ENCODE data around the gene DNAJC5. TPM values are rescaled to one million over a fixed set of nuclear protein-coding genes. Genes with fewer than 3 reads are reported as not detected.

DNAJC5 gene
- total RNA-seq, 1 donor from 2014 or later, result 44.2 TPM

DNA sequence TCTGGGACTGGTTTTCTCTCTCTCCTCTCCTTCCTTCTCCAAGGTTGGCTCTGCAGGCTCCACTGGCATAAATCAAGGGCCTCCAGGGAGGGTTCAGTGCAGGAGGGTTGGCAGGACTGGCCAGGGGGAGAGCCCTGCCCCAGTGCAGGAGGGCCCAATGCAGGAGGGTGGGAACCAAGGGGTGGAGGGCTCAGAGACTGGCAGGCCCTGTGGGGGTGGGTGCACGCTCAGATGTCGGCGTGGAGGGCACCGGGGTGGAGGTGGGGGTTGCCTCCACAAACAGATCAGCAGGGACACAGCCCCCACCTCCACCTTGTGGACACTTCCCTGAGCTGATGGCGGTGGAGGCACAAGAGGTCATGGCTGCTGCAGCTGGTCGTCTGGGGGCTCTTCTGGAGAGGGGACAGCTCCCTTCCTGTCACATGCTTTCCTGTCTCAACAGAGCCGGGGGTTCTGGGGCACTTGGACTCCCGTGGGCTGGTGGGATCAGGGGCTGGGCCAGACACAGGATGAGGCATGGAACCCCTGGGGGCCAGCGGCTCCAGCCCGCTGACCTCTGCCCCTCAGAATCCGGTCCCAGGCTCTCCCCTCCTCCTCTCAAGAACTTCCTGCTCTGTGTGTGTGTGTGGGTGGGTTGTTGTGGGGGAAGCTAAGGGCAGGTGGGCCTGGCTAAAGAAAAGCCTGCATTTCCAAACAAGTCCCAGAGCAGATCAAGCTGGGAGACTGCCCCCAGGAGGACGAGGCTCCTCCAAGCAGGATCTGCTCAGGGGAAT lies 36.3 kb upstream of the DNAJC5 start:
- peaks cover 27% of the 10 kb centered on the region for H3K4me1 Mint-ChIP-seq (ENCODE audit: low read depth)
- DNase-seq (ENCODE audit: low spot score), result no peak
- H3K27ac Mint-ChIP-seq (ENCODE audit: unreplicated experiment), result peak overlapping the region; percentile 51
- H3K4me3 Mint-ChIP-seq (ENCODE audit: unreplicated experiment), result peak overlapping the region; percentile 22
- TF ChIP-seq, protein P1, sequence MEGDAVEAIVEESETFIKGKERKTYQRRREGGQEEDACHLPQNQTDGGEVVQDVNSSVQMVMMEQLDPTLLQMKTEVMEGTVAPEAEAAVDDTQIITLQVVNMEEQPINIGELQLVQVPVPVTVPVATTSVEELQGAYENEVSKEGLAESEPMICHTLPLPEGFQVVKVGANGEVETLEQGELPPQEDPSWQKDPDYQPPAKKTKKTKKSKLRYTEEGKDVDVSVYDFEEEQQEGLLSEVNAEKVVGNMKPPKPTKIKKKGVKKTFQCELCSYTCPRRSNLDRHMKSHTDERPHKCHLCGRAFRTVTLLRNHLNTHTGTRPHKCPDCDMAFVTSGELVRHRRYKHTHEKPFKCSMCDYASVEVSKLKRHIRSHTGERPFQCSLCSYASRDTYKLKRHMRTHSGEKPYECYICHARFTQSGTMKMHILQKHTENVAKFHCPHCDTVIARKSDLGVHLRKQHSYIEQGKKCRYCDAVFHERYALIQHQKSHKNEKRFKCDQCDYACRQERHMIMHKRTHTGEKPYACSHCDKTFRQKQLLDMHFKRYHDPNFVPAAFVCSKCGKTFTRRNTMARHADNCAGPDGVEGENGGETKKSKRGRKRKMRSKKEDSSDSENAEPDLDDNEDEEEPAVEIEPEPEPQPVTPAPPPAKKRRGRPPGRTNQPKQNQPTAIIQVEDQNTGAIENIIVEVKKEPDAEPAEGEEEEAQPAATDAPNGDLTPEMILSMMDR (IDR thresholded peaks at IDR 0.05), result peak; percentile 73
- peaks cover 2% of the 10 kb centered on the region for H3K36me3 Mint-ChIP-seq (ENCODE audit: low read depth)
- no peaks in the 10 kb centered on the region for H3K9me3 Mint-ChIP-seq (ENCODE audit: low read depth)
- H3K27me3 Mint-ChIP-seq (ENCODE audit: low read depth), result no peaks in the 10 kb centered on the region

- Mint-ChIP-seq H3K27me3 (ENCODE audit: low read depth) (no peaks in the 10 kb centered on the region), H3K36me3 (ENCODE audit: low read depth) (peaks cover 2% of the 10 kb centered on the region), H3K27ac (ENCODE audit: unreplicated experiment) (peak overlapping the region; percentile 41), H3K4me1 (ENCODE audit: low read depth) (peaks cover 33% of the 10 kb centered on the region), H3K4me3 (ENCODE audit: unreplicated experiment) (no peak overlapping the region), H3K9me3 (ENCODE audit: low read depth) (no peaks in the 10 kb centered on the region)
- TF ChIP-seq, protein P1 (IDR thresholded peaks at IDR 0.05), result no peak
- no peak for DNase-seq (ENCODE audit: low spot score)
Measured at GRCh38 chr20:63859166-63859699, 35.7 kb upstream of the DNAJC5 start.

GRCh38 chr20:63860325-63861051 lies 34.4 kb upstream of the DNAJC5 start:
- no peak overlapping the region for H3K4me3 Mint-ChIP-seq (ENCODE audit: unreplicated experiment)
- TF ChIP-seq, protein P1 (IDR thresholded peaks at IDR 0.05), result no peak
- H3K9me3 Mint-ChIP-seq (ENCODE audit: low read depth), result no peaks in the 10 kb centered on the region
- peaks cover 32% of the 10 kb centered on the region for H3K4me1 Mint-ChIP-seq (ENCODE audit: low read depth)
- H3K27me3 Mint-ChIP-seq (ENCODE audit: low read depth), result no peaks in the 10 kb centered on the region
- no peak overlapping the region for H3K27ac Mint-ChIP-seq (ENCODE audit: unreplicated experiment)
- peaks cover 2% of the 10 kb centered on the region for H3K36me3 Mint-ChIP-seq (ENCODE audit: low read depth)
- DNase-seq (ENCODE audit: low spot score), result no peak

GRCh38 chr20:63861365-63861934 lies 33.5 kb upstream of the DNAJC5 start, which contains the start of gene ABHD16B:
TSS of gene ABHD16B (plus strand) at chr20:63861498. CDS start at chr20:63861541, 43 bp downstream.
- Mint-ChIP-seq H3K9me3 (ENCODE audit: low read depth) (no peaks in the 10 kb centered on the region), H3K27me3 (ENCODE audit: low read depth) (no peaks in the 10 kb centered on the region), H3K36me3 (ENCODE audit: low read depth) (peaks cover 2% of the 10 kb centered on the region), H3K27ac (ENCODE audit: unreplicated experiment) (no peak within 1 kb of the TSS), H3K4me3 (ENCODE audit: unreplicated experiment) (no peak within 1 kb of the TSS), H3K4me1 (ENCODE audit: low read depth) (peaks cover 40% of the 10 kb centered on the region)
- no peak for DNase-seq (ENCODE audit: low spot score)
- TF ChIP-seq, protein P1 (IDR thresholded peaks at IDR 0.05), result no peak
